Mesenchymal stem cell (in vitro differentiated cells and primary cell): Measurements from ENCODE around the gene NDRG4. TPM values are rescaled to one million over a fixed set of nuclear protein-coding genes. Genes with fewer than 3 reads are reported as not detected.

Source experiments
- DNase-seq: peaks from one replicate; pipeline ENCODE4 v3.0.0-alpha.2; 2013
- H2AFZ ChIP-seq: one replicate; pipeline ENCODE4 v1.6.1; 2013; ENCODE audit warnings: low read depth, mild to moderate bottlenecking, control low read depth, inconsistent platforms, low read length, moderate library complexity
- H2AK5ac ChIP-seq: 2 replicates; pipeline ENCODE4 v1.6.1; 2013; ENCODE audit warnings: low read length, moderate library complexity, mild to moderate bottlenecking, inconsistent platforms; ENCODE audit not compliant: severe bottlenecking
- H2BK120ac ChIP-seq: one replicate; pipeline ENCODE4 v1.6.1; 2013; ENCODE audit warnings: low read depth, mild to moderate bottlenecking, inconsistent platforms, low read length, moderate library complexity
- H2BK12ac ChIP-seq, 2 experiments: one replicate each; pipeline ENCODE4 v1.6.1; 2013; ENCODE audit warnings: inconsistent platforms in 2 of 2, low read length in 2 of 2, mild to moderate bottlenecking in 2 of 2, moderate library complexity in 2 of 2, control low read depth in 1 of 2
- H2BK15ac ChIP-seq: one replicate; pipeline ENCODE4 v1.6.1; 2013; ENCODE audit warnings: mild to moderate bottlenecking, low read depth, inconsistent platforms; ENCODE audit not compliant: poor library complexity, severe bottlenecking
- H2BK5ac ChIP-seq: 2 replicates; pipeline ENCODE4 v1.6.1; 2013; ENCODE audit warnings: low read depth, mild to moderate bottlenecking, low read length, control low read depth, inconsistent platforms; ENCODE audit not compliant: poor library complexity, severe bottlenecking
- H3K14ac ChIP-seq, 2 experiments: one replicate each; pipeline ENCODE4 v1.6.1; 2013; ENCODE audit warnings: inconsistent platforms in 2 of 2, low read length in 2 of 2, control low read depth in 1 of 2, mild to moderate bottlenecking in 1 of 2, moderate library complexity in 1 of 2
- H3K18ac ChIP-seq, 2 experiments: one replicate each; pipeline ENCODE4 v1.6.1; 2013; ENCODE audit warnings: inconsistent platforms in 2 of 2, low read length in 2 of 2, control low read depth in 1 of 2, low read depth in 1 of 2, mild to moderate bottlenecking in 1 of 2
- H3K23ac ChIP-seq, 2 experiments: one replicate each; pipeline ENCODE4 v1.6.1; 2013; ENCODE audit warnings: inconsistent platforms in 2 of 2, low read length in 2 of 2, mild to moderate bottlenecking in 2 of 2, moderate library complexity in 2 of 2, control low read depth in 1 of 2
- H3K27ac ChIP-seq: 2 replicates; pipeline ENCODE4 v1.5.1; 2013; ENCODE audit warnings: mild to moderate bottlenecking, moderate library complexity, low read length, control low read depth, inconsistent platforms; ENCODE audit not compliant: poor library complexity, severe bottlenecking
- H3K27me3 ChIP-seq, 2 experiments: 2 replicates each; pipeline versions ENCODE4 v1.6.1 to v1.7.0; 2013; ENCODE audit warnings: low read length in 2 of 2, mild to moderate bottlenecking in 2 of 2, moderate library complexity in 2 of 2, control low read depth in 1 of 2, inconsistent platforms in 1 of 2; ENCODE audit not compliant: control insufficient read depth in 1 of 2, insufficient read depth in 1 of 2
- H3K36me3 ChIP-seq, 2 experiments: 2 replicates each; pipeline versions ENCODE4 v1.6.1 to v1.7.0; 2013; ENCODE audit warnings: low read length in 2 of 2, control low read depth in 1 of 2, inconsistent platforms in 1 of 2, low read depth in 1 of 2, mild to moderate bottlenecking in 1 of 2; ENCODE audit not compliant: insufficient read depth in 2 of 2, control insufficient read depth in 1 of 2
- H3K4ac ChIP-seq, 2 experiments: one replicate each; pipeline ENCODE4 v1.6.1; 2013; ENCODE audit warnings: inconsistent platforms in 2 of 2, low read length in 2 of 2, mild to moderate bottlenecking in 2 of 2, moderate library complexity in 2 of 2, control low read depth in 1 of 2, low read depth in 1 of 2
- H3K4me1 ChIP-seq: 2 replicates; pipeline ENCODE4 v1.6.1; 2013; ENCODE audit warnings: low read depth, low read length, control low read depth; ENCODE audit not compliant: control insufficient read depth, insufficient read depth
- H3K4me2 ChIP-seq: 2 replicates; pipeline ENCODE4 v1.6.1; 2013; ENCODE audit warnings: low read length, mild to moderate bottlenecking, inconsistent platforms; ENCODE audit not compliant: poor library complexity, severe bottlenecking
- H3K4me3 ChIP-seq, 2 experiments: 2 replicates each; pipeline versions ENCODE4 v1.5.1 to v1.7.0; 2013; ENCODE audit warnings: low read length in 2 of 2, mild to moderate bottlenecking in 2 of 2, control low read depth in 1 of 2, low read depth in 1 of 2; ENCODE audit not compliant: insufficient read depth in 1 of 2
- H3K79me1 ChIP-seq: replicated peaks from 2 replicates; pipeline ENCODE4 v1.6.1; 2013; ENCODE audit warnings: mild to moderate bottlenecking, control low read depth, low read length, inconsistent platforms; ENCODE audit not compliant: poor library complexity, severe bottlenecking
- H3K9ac ChIP-seq: 2 replicates; pipeline ENCODE4 v1.7.0; 2013; ENCODE audit warnings: mild to moderate bottlenecking, low read length, moderate library complexity
- H3K9me3 ChIP-seq: 2 replicates; pipeline ENCODE4 v1.7.0; 2013; ENCODE audit warnings: mild to moderate bottlenecking, low read length; ENCODE audit not compliant: control insufficient read depth
- H4K8ac ChIP-seq: one replicate; pipeline ENCODE4 v1.6.1; 2013; ENCODE audit warnings: inconsistent platforms, mild to moderate bottlenecking, low read length, moderate library complexity
- H4K91ac ChIP-seq: one replicate; pipeline ENCODE4 v1.6.1; 2013; ENCODE audit warnings: mild to moderate bottlenecking, low read length, inconsistent platforms
- WGBS: methylation state at CpG from one replicate; pipeline ENCODE4 v1.1.7; 2013; ENCODE audit warnings: mixed read lengths; 5-methylcytosine and 5-hydroxymethylcytosine counted together
- polyA plus RNA-seq, 2 experiments: library from polyadenylated mRNA; stranded (reverse); fragments of 200-250 nt; gene quantifications; one replicate each; pipeline ENCODE4 v1.2.3, GENCODE V29; 2013

Gene NDRG4, protein sequence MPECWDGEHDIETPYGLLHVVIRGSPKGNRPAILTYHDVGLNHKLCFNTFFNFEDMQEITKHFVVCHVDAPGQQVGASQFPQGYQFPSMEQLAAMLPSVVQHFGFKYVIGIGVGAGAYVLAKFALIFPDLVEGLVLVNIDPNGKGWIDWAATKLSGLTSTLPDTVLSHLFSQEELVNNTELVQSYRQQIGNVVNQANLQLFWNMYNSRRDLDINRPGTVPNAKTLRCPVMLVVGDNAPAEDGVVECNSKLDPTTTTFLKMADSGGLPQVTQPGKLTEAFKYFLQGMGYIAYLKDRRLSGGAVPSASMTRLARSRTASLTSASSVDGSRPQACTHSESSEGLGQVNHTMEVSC
- polyA plus RNA-seq (2013, experiment 1 of 2), result 8.0 TPM
- polyA plus RNA-seq (2013, experiment 2 of 2), result 8.0 TPM

DNA sequence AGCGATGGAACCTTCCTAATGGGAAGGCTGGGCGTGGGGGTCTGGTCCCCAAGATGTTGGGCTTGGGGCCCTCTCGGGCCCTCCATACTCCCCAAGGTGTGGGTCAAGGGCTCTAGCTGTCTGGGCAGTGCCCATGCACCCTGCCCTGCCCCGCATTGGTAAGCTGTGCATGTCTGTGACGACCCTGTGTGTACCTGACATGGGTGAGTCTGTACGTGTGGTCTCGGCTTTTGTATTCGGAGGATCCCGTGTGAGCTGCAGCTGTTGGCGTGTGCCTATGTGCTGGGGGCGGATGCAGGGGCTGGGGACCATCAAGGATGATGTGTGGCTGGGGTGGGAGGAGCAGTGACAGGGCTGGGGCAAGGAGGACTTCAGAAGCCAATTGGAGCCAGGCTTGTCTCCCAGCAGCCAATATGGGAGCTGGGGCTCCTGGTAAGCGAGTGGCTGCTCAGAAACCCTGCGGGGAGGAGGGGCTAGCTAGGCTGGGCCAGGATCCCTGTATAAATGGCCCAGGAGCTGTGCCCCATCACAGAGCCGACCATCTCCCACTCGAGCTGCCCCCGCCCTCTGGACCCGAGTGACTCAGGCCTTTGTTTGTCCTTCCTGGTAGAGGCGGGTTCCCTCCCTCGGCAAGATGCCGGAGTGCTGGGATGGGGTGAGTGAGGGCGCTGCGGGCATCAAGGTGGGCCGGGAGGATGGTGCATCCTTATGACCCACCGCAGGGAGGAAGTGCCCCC lies at the start of gene NDRG4:
Gene NDRG4, plus strand, starts transcription at position 529 of the 737 bp plus-strand sequence. Its CDS starts 106 bp downstream, at position 635.
- DNase-seq, result peak; percentile 94
- Histone ChIP-seq H3K4me1 (peaks cover 35% of the 10 kb centered on the region), H3K27me3 (peaks cover 0 to 32% of the 10 kb centered on the region in 2 experiments), H3K4ac (peak within 1 kb of the TSS in 1 of 2 experiments; percentile 42), H2BK120ac (no peak within 1 kb of the TSS), H2BK15ac (peak within 1 kb of the TSS; percentile 20), H4K91ac (peak within 1 kb of the TSS; percentile 18), H2BK12ac (peak within 1 kb of the TSS in 1 of 2 experiments; percentile 47), H2AK5ac (no peak within 1 kb of the TSS), H3K18ac (peak within 1 kb of the TSS in 1 of 2 experiments; percentile 74), H3K79me1 (peaks cover 8% of the 10 kb centered on the region), H3K14ac (peak within 1 kb of the TSS in 1 of 2 experiments; percentile 66), H3K27ac (no peak within 1 kb of the TSS), H3K4me3 (peak within 1 kb of the TSS; percentile 54 to 70), H3K9me3 (no peaks in the 10 kb centered on the region), H4K8ac (peak within 1 kb of the TSS; percentile 66), H3K4me2 (peak within 1 kb of the TSS; percentile 96), H3K9ac (peak within 1 kb of the TSS; percentile 49), H2BK5ac (no peak within 1 kb of the TSS), H3K36me3 (peaks cover 0 to 10% of the 10 kb centered on the region in 2 experiments), H2AFZ (peak within 1 kb of the TSS; percentile 69), H3K23ac (no peak within 1 kb of the TSS)
- 34% methylated on average over 14 of the region's 24 CpGs for WGBS

DNA sequence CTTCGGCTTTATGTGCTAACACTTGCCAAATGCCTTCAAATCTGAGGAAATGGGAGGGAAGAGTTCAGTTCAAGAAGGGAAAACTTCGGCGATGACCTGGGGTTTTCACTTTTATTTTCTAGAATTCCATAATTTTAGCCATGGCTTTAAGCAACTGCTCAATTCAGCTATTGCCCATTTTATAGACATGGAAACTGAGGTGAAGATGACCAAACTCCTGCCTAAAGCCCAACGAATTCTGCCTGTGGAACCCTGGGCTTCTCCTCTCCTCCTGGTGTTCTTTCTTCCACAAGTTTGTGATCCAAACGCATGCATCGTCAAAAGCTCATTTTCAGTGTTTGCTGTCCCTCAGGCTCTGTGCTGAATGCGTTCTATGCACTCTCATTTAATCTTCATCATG lies 49.4 kb upstream of the NDRG4 start:
- Histone ChIP-seq H4K91ac (no peak overlapping the region), H2BK5ac (no peak overlapping the region), H3K36me3 (no peaks in the 10 kb centered on the region), H2AK5ac (no peak overlapping the region), H2BK15ac (no peak overlapping the region), H3K9me3 (no peaks in the 10 kb centered on the region), H3K27me3 (peaks cover 0 to 26% of the 10 kb centered on the region in 2 experiments), H3K9ac (no peak overlapping the region), H2BK120ac (no peak overlapping the region), H2AFZ (no peak overlapping the region), H2BK12ac (no peak overlapping the region), H3K4me2 (no peak overlapping the region), H3K4ac (no peak overlapping the region), H3K27ac (no peak overlapping the region), H3K4me3 (no peak overlapping the region), H3K18ac (no peak overlapping the region), H3K79me1 (no peaks in the 10 kb centered on the region), H3K14ac (no peak overlapping the region), H3K4me1 (no peaks in the 10 kb centered on the region), H4K8ac (no peak overlapping the region), H3K23ac (no peak overlapping the region)
- 84% methylated on average over 6 of the region's 7 CpGs for WGBS
- DNase-seq, result no peak

DNA sequence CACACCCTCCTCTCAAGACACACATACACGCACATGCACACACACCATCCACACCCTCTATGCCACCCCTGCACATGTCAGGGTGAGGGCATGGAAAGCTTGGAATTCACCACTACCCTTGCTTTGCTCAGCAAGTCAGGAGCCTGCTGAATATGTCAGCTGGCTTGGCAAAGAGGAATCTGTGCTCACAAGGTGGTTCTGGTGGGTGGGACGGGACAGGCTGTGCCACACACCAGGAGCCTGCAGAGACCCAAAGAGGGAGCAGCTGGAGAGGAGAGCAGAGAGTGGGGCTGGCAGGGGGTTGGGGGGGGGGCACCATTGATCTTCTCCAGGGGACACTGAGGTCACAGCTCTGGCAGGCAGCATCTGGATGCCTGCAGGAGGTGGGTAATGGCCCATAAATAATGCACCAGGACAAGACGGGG lies 48.7 kb upstream of the NDRG4 start:
- Histone ChIP-seq H3K4me3 (no peak overlapping the region), H2BK12ac (peak overlapping the region; percentile 15 to 41), H3K27me3 (peaks cover 0 to 32% of the 10 kb centered on the region in 2 experiments), H3K79me1 (no peaks in the 10 kb centered on the region), H3K9me3 (no peaks in the 10 kb centered on the region), H3K4me1 (no peaks in the 10 kb centered on the region), H4K8ac (peak overlapping the region; percentile 40), H3K9ac (no peak overlapping the region), H3K4me2 (no peak overlapping the region), H2AK5ac (no peak overlapping the region), H3K27ac (no peak overlapping the region), H4K91ac (no peak overlapping the region), H3K18ac (no peak overlapping the region), H3K4ac (no peak overlapping the region), H3K14ac (no peak overlapping the region), H3K23ac (no peak overlapping the region), H2BK120ac (no peak overlapping the region), H2BK5ac (no peak overlapping the region), H2AFZ (no peak overlapping the region), H3K36me3 (no peaks in the 10 kb centered on the region), H2BK15ac (no peak overlapping the region)
- DNase-seq, result no peak
- WGBS, result 80% methylated on average over 3 of the region's 3 CpGs

DNA sequence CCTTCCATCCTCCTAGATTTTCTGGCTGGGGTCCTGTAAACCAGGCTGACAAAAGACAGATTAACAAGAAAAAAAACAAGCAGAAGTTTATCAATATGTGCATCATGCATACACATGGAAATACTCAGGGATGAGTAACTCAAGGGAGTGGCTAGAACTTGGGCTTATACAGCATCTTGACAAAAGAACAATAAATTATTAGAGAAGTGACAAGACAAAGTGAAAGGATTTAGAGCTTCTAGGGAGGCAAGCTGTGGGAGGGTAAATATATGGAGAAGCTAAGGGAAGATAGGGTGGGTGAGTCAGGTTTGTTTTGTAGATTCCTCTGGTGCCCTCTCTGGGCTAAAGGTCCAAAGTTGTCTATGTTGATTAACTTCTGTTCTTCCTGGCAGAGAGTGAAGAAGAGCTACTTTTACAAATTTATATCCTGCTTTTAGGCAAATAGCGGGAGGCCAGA lies 48.0 kb upstream of the NDRG4 start:
- Histone ChIP-seq H3K79me1 (no peaks in the 10 kb centered on the region), H3K4me1 (no peaks in the 10 kb centered on the region), H2BK5ac (no peak overlapping the region), H2BK120ac (no peak overlapping the region), H3K4me3 (no peak overlapping the region), H3K14ac (no peak overlapping the region), H3K23ac (no peak overlapping the region), H3K9me3 (no peaks in the 10 kb centered on the region), H3K36me3 (no peaks in the 10 kb centered on the region), H2BK12ac (no peak overlapping the region), H2BK15ac (no peak overlapping the region), H3K4me2 (no peak overlapping the region), H3K27me3 (peaks cover 0 to 38% of the 10 kb centered on the region in 2 experiments), H2AK5ac (no peak overlapping the region), H4K8ac (no peak overlapping the region), H4K91ac (no peak overlapping the region), H3K9ac (peak overlapping the region; percentile 13), H2AFZ (no peak overlapping the region), H3K18ac (no peak overlapping the region), H3K27ac (no peak overlapping the region), H3K4ac (no peak overlapping the region)
- DNase-seq, result peak; percentile 73
- WGBS, result no CpG with 5 or more reads among the region's 1 CpG
